HepG2 (cell line): ENCODE measurements around the gene CCNH. TPM values are rescaled to one million over a fixed set of nuclear protein-coding genes. Genes with fewer than 3 reads are reported as not detected.

Experiments used
- ATAC-seq: fragments of 200-7000 bp; cut with Tn5 transposase; 3 replicates; pipeline ENCODE4 v1.9.1; 2020; ENCODE audit warnings: mild to moderate bottlenecking, moderate library complexity
- BruUV-seq: library from RNA; stranded (reverse); fragments of 400-500 nt; replicated peaks from 2 replicates; lab custom pipeline; 2021; lab: Mats Ljungman, UMichigan
- CTCF ChIA-PET: fragments of 300-600 bp; formaldehyde crosslinking; extraction: SDS; loops from one replicate; lab custom pipeline; 2021; ENCODE audit warnings: low total read pairs, inconsistent platforms, low intra/inter-chr PET ratio; lab: Yijun Ruan, JAX
- POLR2A ChIA-PET: fragments of 350-600 bp; sonication (Branson Sonifier 250); formaldehyde crosslinking; loops from one replicate; lab custom pipeline; 2020; ENCODE audit warnings: antibody characterized with exemption, inconsistent platforms; lab: Yijun Ruan, JAX
- DNase-seq: peaks from one replicate; pipeline ENCODE4 v3.0.0-alpha.2; 2015; ENCODE audit warnings: low spot score
- FAIRE-seq: peaks from 3 replicates; lab custom pipeline; 2011; peaks lifted over from hg19 to GRCh38; lab: Jason Lieb, UNC
- H2AFZ ChIP-seq: one replicate; pipeline ENCODE4 v1.6.1; 2011; ENCODE audit warnings: low read length, inconsistent platforms
- H3K27ac ChIP-seq: fragments of 300-600 bp; 3 replicates; pipeline ENCODE4 v1.8.0; 2011; ENCODE audit warnings: mixed run types, mild to moderate bottlenecking, mixed read lengths, low read length, inconsistent platforms; ENCODE audit not compliant: insufficient read depth; ENCODE audit errors: extremely low read length
- H3K27me3 ChIP-seq, 2 experiments: fragments of 200-600 bp in 1 of 2; 2 replicates in 1 of 2; 3 replicates in 1 of 2; pipeline versions ENCODE4 v1.6.0 to v1.8.0; 2011; ENCODE audit warnings: low read length in 2 of 2, mild to moderate bottlenecking in 2 of 2, moderate library complexity in 2 of 2, inconsistent platforms in 1 of 2; ENCODE audit not compliant: insufficient read depth in 2 of 2, control insufficient read depth in 1 of 2
- H3K36me3 ChIP-seq, 2 experiments: fragments of 200-600 bp in 1 of 2; replicated peaks in 1 of 2; 2 replicates in 1 of 2; 3 replicates in 1 of 2; pipeline versions ENCODE4 v1.5.1 to v1.8.0; 2011; ENCODE audit warnings: low read length in 2 of 2, inconsistent platforms in 1 of 2; ENCODE audit not compliant: insufficient read depth in 2 of 2, control insufficient read depth in 1 of 2
- H3K4me1 ChIP-seq: 2 replicates; pipeline ENCODE4 v1.5.1; 2012; ENCODE audit warnings: low read length, inconsistent platforms; ENCODE audit not compliant: insufficient read depth
- H3K4me2 ChIP-seq: 2 replicates; pipeline ENCODE4 v1.6.0; 2011; ENCODE audit warnings: low read depth, low read length, inconsistent platforms
- H3K4me3 ChIP-seq, 3 experiments: fragments of 200-600 bp in 1 of 3; sonication (generic), shearing (Covaris generic) in 1 of 3; replicated peaks in 1 of 3; 2 replicates each; pipeline ENCODE4 v1.5.1; 2011 to 2016; ENCODE audit warnings: low read length in 3 of 3, inconsistent platforms in 2 of 3, low read depth in 2 of 3, mild to moderate bottlenecking in 2 of 3, control low read depth in 1 of 3, mixed read lengths in 1 of 3; ENCODE audit not compliant: insufficient read depth in 1 of 3
- H3K79me2 ChIP-seq: one replicate; pipeline ENCODE4 v1.6.1; 2011; ENCODE audit warnings: low read length, inconsistent platforms; ENCODE audit not compliant: insufficient read depth
- H3K9ac ChIP-seq: 2 replicates; pipeline ENCODE4 v1.6.0; 2011; ENCODE audit warnings: mild to moderate bottlenecking, low read depth, low read length, inconsistent platforms; ENCODE audit not compliant: insufficient read depth
- H3K9me3 ChIP-seq: 2 replicates; pipeline ENCODE4 v1.5.1; 2012; ENCODE audit warnings: mild to moderate bottlenecking, low read length
- H4K20me1 ChIP-seq: 2 replicates; pipeline ENCODE4 v1.6.0; 2011; ENCODE audit warnings: inconsistent platforms, mild to moderate bottlenecking, low read length, moderate library complexity; ENCODE audit not compliant: insufficient read depth
- EP300 ChIP-seq, 3 experiments: sonication (generic) in 1 of 3; formaldehyde crosslinking in 1 of 3; IDR thresholded peaks; 2 replicates each; pipeline versions ENCODE4 v1.5.1 to v1.6.1; 2011 to 2020; ENCODE audit warnings: low read depth in 2 of 3, low read length in 2 of 3, borderline replicate concordance in 1 of 3, improper control_type of control experiment in 1 of 3, mild to moderate bottlenecking in 1 of 3, missing genetic modification reagents in 1 of 3, moderate library complexity in 1 of 3
- FOXK2 ChIP-seq: fragments of 450-650 bp; IDR thresholded peaks from 2 replicates; pipeline ENCODE4 v1.6.1; 2016
- MAFK ChIP-seq, 2 experiments: IDR thresholded peaks in 1 of 2; conservative IDR thresholded peaks in 1 of 2; 2 replicates each; pipeline ENCODE4 v1.6.1; 2011; ENCODE audit warnings: improper control_type of control experiment in 2 of 2, low read length in 2 of 2
- MLLT10 ChIP-seq: sonication (generic); formaldehyde crosslinking; IDR thresholded peaks from 2 replicates; pipeline ENCODE4 v1.4.0; 2020; ENCODE audit warnings: missing genetic modification reagents
- PHF20 ChIP-seq: sonication (generic); formaldehyde crosslinking; IDR thresholded peaks from 2 replicates; pipeline ENCODE4 v1.5.0; 2020; ENCODE audit warnings: mild to moderate bottlenecking, missing genetic modification reagents
- SMC3 ChIP-seq: IDR thresholded peaks from 2 replicates; pipeline ENCODE4 v1.6.1; 2011; ENCODE audit warnings: low read length, improper control_type of control experiment
- SP5 ChIP-seq: IDR thresholded peaks from 2 replicates; pipeline ENCODE4 v1.6.1; 2016; ENCODE audit warnings: low read depth, borderline replicate concordance
- TCF12 ChIP-seq, 2 experiments: fragments of 450-650 bp in 1 of 2; sonication (generic) in 1 of 2; formaldehyde crosslinking in 1 of 2; IDR thresholded peaks; 2 replicates each; pipeline versions ENCODE4 v1.6.1 to v1.8.0; 2017 to 2022; ENCODE audit warnings: antibody characterized with exemption in 1 of 2, mild to moderate bottlenecking in 1 of 2, missing genetic modification reagents in 1 of 2, moderate library complexity in 1 of 2
- ZSCAN25 ChIP-seq: sonication (generic); formaldehyde crosslinking; IDR thresholded peaks from 2 replicates; pipeline ENCODE4 v1.8.0; 2022; ENCODE audit warnings: mild to moderate bottlenecking, missing genetic modification reagents
- WGBS: methylation state at CpG from one replicate; pipeline ENCODE4 v1.1.6; 2017; ENCODE audit warnings: low lambda C conversion rate; 5-methylcytosine and 5-hydroxymethylcytosine counted together
- in situ Hi-C: cut with HindIII; loops from 2 replicates; pipeline ENCODE4 v1.10.0; 2017; ENCODE audit warnings: low pct_unique_long_range_greater_than_20kb; ENCODE audit not compliant: extremely low pct_ligation_motif_present
- intact Hi-C: fragments of 100-400 bp; cut with micrococcal nuclease; formaldehyde crosslinking; loops from one replicate; pipeline ENCODE4 v1.10.0; 2022; ENCODE audit not compliant: unreplicated experiment
- polyA plus RNA-seq, 8 experiments: library from polyadenylated mRNA; depleted of rRNA in 3 of 8; stranded (reverse) in 7 of 8; unstranded in 1 of 8; fragments of >200 nt; fragmentation: Illumina TruSeq in 4 of 8; extraction: Trizol in 4 of 8; gene quantifications; 2 replicates each; pipeline versions ENCODE4 v1.2.1 to v1.2.3, GENCODE V29; 2011 to 2016; ENCODE audit warnings: low read depth in 4 of 8, missing spikeins in 1 of 8, mixed read lengths in 1 of 8; ENCODE audit not compliant: insufficient read depth in 1 of 8
- total RNA-seq, 5 experiments: library from RNA; depleted of rRNA; stranded (reverse); fragments of >200 nt; fragmentation: Illumina TruSeq; extraction: Trizol; gene quantifications; 2 replicates each; pipeline ENCODE4 v1.2.3, GENCODE V29; 2016; ENCODE audit warnings: low read depth in 1 of 5
- TF ChIP-seq, protein P1 (sequence below): sonication (generic); formaldehyde crosslinking; IDR thresholded peaks from 2 replicates; pipeline ENCODE4 v1.8.1; 2022; ENCODE audit warnings: mild to moderate bottlenecking, missing genetic modification reagents
- TF ChIP-seq, protein P2 (sequence below): sonication (generic); formaldehyde crosslinking; IDR thresholded peaks from 2 replicates; pipeline ENCODE4 v1.5.0; 2020; ENCODE audit warnings: missing genetic modification reagents, mild to moderate bottlenecking, borderline replicate concordance
- TF ChIP-seq, protein P3 (sequence below), 2 experiments: sonication (generic) in 1 of 2; formaldehyde crosslinking in 1 of 2; IDR thresholded peaks; 2 replicates each; pipeline versions ENCODE4 v1.5.1 to v1.6.1; 2011 to 2020; ENCODE audit warnings: borderline replicate concordance in 1 of 2, low read depth in 1 of 2, low read length in 1 of 2, mild to moderate bottlenecking in 1 of 2, missing genetic modification reagents in 1 of 2, moderate library complexity in 1 of 2

Gene CCNH
- total and polyA plus RNA-seq, 2 of the 13 experiments (the other 11 are each of a cell fraction or from before 2014, with no cell fraction given): 42.5 to 94.3 TPM

DNA sequence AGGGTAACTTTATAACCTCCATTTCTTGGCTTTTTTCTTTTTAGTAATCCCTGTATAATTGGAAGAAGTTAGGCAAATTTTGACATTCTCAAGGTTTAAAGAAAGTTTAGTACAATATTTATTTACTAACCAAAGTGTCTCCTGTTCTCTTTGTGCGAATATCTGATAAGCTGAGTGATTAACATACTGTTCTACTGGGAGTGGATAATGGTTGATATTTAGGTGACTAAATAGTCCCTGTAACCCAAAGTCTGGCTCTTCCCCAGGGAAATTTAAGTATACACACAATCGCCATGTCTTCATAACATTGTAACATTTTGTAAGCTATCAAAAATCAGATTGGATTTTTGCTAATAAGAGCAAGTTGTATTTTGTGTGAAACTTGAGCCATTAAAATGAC is 40.0 kb downstream of the CCNH start (continued):
- TF ChIP-seq TCF12 (IDR thresholded peaks at IDR 0.05) (no peak), TCF12 (CRISPR knock-in tag; IDR thresholded peaks at IDR 0.05) (no peak)

DNA sequence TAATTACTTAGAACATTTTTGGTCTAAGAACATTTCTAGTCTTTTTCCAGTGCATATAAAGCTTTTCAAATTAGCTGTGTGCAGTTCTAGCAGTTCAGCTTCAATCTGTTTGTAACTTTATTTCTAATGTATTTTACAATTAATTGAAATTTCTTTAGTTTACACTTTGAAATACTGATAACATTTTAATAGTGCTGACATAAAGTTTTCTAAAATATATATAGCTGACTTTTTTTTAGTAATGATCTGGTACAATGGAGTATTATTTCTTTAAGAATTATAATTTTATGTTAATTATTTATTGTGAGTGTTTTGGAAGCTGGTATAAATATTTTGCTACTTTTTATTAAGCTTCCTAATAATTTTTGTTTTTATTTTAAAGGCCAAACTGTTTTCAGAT is 43.3 kb downstream of the CCNH start:
- ChIA-PET CTCF (no interaction called here), POLR2A (no interaction called here)
- Histone ChIP-seq H3K27ac (no peak overlapping the region), H3K9ac (no peak overlapping the region), H3K27me3 (no peaks in the 10 kb centered on the region), H3K4me1 (no peaks in the 10 kb centered on the region), H2AFZ (no peak overlapping the region), H4K20me1 (no peaks in the 10 kb centered on the region), H3K36me3 (peaks cover 2 to 25% of the 10 kb centered on the region in 2 experiments; a peak in 4 of 5 replicates), H3K4me2 (no peak overlapping the region), H3K79me2 (no peaks in the 10 kb centered on the region), H3K9me3 (no peaks in the 10 kb centered on the region), H3K4me3 (no peak overlapping the region)
- no peak for DNase-seq
- ATAC-seq: no peak
- peak in 1 of 2 experiments; percentile 55; a peak in 2 of 4 replicates for TF ChIP-seq MAFK (conservative IDR thresholded peaks at IDR 0.05 in 1 of 2, IDR thresholded peaks at IDR 0.05 in 1 of 2; ENCODE audit: low read length in 2 of 2)
- TF ChIP-seq SP5 (CRISPR knock-in tag): no peak
- intact Hi-C loops (no loop called here), in situ Hi-C loops (no loop called here)
- no peak for FAIRE-seq
- no TSS peak for BruUV-seq

DNA sequence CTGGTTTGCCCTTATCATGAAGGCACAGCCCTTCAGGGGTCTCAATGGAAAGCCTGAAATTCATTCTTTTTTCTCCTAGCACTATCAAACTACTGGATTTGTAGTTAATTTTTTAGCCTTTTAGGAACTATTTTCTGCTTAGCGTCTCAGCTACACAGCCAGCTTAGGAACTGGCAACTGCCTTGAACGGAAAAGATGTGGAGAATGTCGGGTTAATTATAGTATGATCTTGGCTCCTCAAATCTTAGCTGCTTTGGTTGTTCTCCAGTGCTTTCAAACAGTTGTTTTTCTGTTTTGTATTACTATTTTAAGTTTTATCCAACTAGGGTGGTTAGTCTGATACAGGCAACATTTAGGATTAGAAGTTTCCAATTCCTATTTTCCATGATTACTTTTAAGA is 44.1 kb downstream of the CCNH start:
- DNase-seq (no peak), FAIRE-seq (no peak), ATAC-seq (no peak)
- intact Hi-C loops (no loop called here), in situ Hi-C loops (no loop called here)
- H3K4me2 ChIP-seq: no peak overlapping the region
- H3K27me3 ChIP-seq: no peaks in the 10 kb centered on the region
- no peak overlapping the region for H3K4me3 ChIP-seq
- no peaks in the 10 kb centered on the region for H4K20me1 ChIP-seq
- WGBS: 97% methylated on average over 3 of the region's 3 CpGs
- CTCF ChIA-PET: no interaction called here
- H3K36me3 ChIP-seq: peaks cover 3 to 26% of the 10 kb centered on the region in 2 experiments; a peak in 4 of 5 replicates
- no peak overlapping the region for H3K27ac ChIP-seq
- H3K9me3 ChIP-seq: no peaks in the 10 kb centered on the region
- BruUV-seq: no TSS peak
- no peaks in the 10 kb centered on the region for H3K4me1 ChIP-seq
- H3K79me2 ChIP-seq: no peaks in the 10 kb centered on the region
- no peak overlapping the region for H3K9ac ChIP-seq
- POLR2A ChIA-PET: no interaction called here
- no peak overlapping the region for H2AFZ ChIP-seq
- TF ChIP-seq ZSCAN25 (CRISPR knock-in tag) (no peak), FOXK2 (no peak), MLLT10 (CRISPR knock-in tag) (no peak), SMC3 (no peak), PHF20 (CRISPR knock-in tag) (no peak), EP300 (IDR thresholded peaks at IDR 0.05; ENCODE audit: low read depth in 2 of 2, low read length in 2 of 2) (no peak), EP300 (CRISPR knock-in tag; IDR thresholded peaks at IDR 0.05; ENCODE audit: borderline replicate concordance) (no peak)
- TF ChIP-seq, protein P1, sequence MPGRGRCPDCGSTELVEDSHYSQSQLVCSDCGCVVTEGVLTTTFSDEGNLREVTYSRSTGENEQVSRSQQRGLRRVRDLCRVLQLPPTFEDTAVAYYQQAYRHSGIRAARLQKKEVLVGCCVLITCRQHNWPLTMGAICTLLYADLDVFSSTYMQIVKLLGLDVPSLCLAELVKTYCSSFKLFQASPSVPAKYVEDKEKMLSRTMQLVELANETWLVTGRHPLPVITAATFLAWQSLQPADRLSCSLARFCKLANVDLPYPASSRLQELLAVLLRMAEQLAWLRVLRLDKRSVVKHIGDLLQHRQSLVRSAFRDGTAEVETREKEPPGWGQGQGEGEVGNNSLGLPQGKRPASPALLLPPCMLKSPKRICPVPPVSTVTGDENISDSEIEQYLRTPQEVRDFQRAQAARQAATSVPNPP (CRISPR knock-in tag): no peak
- TF ChIP-seq, protein P2, sequence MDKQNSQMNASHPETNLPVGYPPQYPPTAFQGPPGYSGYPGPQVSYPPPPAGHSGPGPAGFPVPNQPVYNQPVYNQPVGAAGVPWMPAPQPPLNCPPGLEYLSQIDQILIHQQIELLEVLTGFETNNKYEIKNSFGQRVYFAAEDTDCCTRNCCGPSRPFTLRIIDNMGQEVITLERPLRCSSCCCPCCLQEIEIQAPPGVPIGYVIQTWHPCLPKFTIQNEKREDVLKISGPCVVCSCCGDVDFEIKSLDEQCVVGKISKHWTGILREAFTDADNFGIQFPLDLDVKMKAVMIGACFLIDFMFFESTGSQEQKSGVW (CRISPR knock-in tag): no peak
- TF ChIP-seq, protein P3, sequence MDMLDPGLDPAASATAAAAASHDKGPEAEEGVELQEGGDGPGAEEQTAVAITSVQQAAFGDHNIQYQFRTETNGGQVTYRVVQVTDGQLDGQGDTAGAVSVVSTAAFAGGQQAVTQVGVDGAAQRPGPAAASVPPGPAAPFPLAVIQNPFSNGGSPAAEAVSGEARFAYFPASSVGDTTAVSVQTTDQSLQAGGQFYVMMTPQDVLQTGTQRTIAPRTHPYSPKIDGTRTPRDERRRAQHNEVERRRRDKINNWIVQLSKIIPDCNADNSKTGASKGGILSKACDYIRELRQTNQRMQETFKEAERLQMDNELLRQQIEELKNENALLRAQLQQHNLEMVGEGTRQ (IDR thresholded peaks at IDR 0.05; ENCODE audit: low read depth, low read length): no peak
- TF ChIP-seq, protein P3 (CRISPR knock-in tag; IDR thresholded peaks at IDR 0.05; ENCODE audit: borderline replicate concordance): no peak
